Measurements from ENCODE around the gene DPF3. TPM values are rescaled to one million over a fixed set of nuclear protein-coding genes. Genes with fewer than 3 reads are reported as not detected.

Gene DPF3
- total and polyA plus RNA-seq, 2 donors (not counting 1 experiment from before 2014, with no cell fraction given) = 3.4 to 10.2 TPM

DNA sequence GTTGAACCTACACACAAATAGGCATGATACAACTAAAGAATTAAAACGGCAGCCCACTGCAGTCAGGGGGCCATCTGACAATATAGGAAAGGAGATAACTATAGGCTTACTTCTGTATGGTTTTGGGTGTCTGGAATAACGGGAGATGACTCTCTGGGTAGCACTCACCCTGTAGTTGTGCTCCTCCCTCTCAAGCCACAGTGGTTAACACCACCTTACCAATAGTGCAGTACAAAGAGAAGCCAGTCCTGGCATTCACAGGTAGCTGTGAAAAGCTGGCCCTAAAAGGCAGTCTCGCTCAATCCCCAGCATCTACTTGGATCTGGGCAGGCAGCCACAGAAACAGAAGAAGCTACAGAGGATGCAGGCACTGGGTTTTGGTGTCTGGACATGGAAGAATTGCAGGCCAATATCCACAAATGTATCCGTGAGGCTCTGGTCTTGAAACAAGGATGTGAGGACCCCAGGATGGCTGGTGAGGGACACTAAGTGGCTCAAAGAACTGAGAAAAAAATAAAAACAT is 93.0 kb downstream of the DPF3 start:
- peaks cover 0 to 9% of the 10 kb centered on the region in 2 experiments for H3K36me3 ChIP-seq (replicated peaks in 1 of 2; ENCODE audit: control extremely low read depth in 1 of 2, control insufficient read depth in 1 of 2, extremely low read depth in 1 of 2, insufficient read depth in 2 of 2, low read length in 1 of 2)
- ATAC-seq (ENCODE audit: low read depth) (no peak), DNase-seq (no peak)
- no peak for TF ChIP-seq EZH2 (IDR thresholded peaks at IDR 0.05; ENCODE audit: borderline replicate concordance, insufficient read depth, low read depth, low read length, poor library complexity, severe bottlenecking)
- TF ChIP-seq, protein P1, sequence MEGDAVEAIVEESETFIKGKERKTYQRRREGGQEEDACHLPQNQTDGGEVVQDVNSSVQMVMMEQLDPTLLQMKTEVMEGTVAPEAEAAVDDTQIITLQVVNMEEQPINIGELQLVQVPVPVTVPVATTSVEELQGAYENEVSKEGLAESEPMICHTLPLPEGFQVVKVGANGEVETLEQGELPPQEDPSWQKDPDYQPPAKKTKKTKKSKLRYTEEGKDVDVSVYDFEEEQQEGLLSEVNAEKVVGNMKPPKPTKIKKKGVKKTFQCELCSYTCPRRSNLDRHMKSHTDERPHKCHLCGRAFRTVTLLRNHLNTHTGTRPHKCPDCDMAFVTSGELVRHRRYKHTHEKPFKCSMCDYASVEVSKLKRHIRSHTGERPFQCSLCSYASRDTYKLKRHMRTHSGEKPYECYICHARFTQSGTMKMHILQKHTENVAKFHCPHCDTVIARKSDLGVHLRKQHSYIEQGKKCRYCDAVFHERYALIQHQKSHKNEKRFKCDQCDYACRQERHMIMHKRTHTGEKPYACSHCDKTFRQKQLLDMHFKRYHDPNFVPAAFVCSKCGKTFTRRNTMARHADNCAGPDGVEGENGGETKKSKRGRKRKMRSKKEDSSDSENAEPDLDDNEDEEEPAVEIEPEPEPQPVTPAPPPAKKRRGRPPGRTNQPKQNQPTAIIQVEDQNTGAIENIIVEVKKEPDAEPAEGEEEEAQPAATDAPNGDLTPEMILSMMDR (IDR thresholded peaks at IDR 0.05) = no peak
- ChIA-PET POLR2A (no interaction called here), CTCF (no interaction called here)
- Mint-ChIP-seq H3K27ac (no peak overlapping the region), H3K4me3 (no peak overlapping the region), H3K9me3 (ENCODE audit: insufficient read depth) (peaks cover 3% of the 10 kb centered on the region), H3K27me3 (no peaks in the 10 kb centered on the region), H3K4me1 (peaks cover 9% of the 10 kb centered on the region)
- H3K4me3 ChIP-seq (ENCODE audit: control extremely low read depth in 1 of 5, extremely low read depth in 1 of 5, insufficient read depth in 1 of 5, low read depth in 2 of 5, low read length in 4 of 5) = no peak overlapping the region
- no peaks in the 10 kb centered on the region for H3K27me3 ChIP-seq (replicated peaks in 1 of 4; ENCODE audit: control extremely low read depth in 1 of 4, control insufficient read depth in 3 of 4, insufficient read depth in 4 of 4, low read length in 3 of 4)
- H3K9me3 ChIP-seq (ENCODE audit: control extremely low read depth in 1 of 3, control insufficient read depth in 2 of 3, insufficient read depth in 1 of 3, low read length in 2 of 3) = no peaks in the 10 kb centered on the region
- H3K79me2 ChIP-seq (ENCODE audit: control insufficient read depth, insufficient read depth, low read length) = peaks cover 27% of the 10 kb centered on the region
- peaks cover 11% of the 10 kb centered on the region for H4K20me1 ChIP-seq (ENCODE audit: control insufficient read depth, insufficient read depth, low read length, poor library complexity, severe bottlenecking)
- no peak overlapping the region for H3K4me2 ChIP-seq (replicated peaks; ENCODE audit: low read depth, low read length, poor library complexity, severe bottlenecking)
- WGBS (ENCODE audit: insufficient coverage) = 97% methylated on average over 3 of the region's 4 CpGs
- no peak overlapping the region for H2AFZ ChIP-seq (ENCODE audit: insufficient read depth, low read depth, low read length, poor library complexity, severe bottlenecking)
- no peaks in the 10 kb centered on the region for H3K4me1 ChIP-seq (ENCODE audit: control insufficient read depth in 2 of 2, insufficient read depth in 2 of 2, low read length in 2 of 2)
- H3K9ac ChIP-seq (ENCODE audit: low read length) = no peak overlapping the region
- intact Hi-C loops (cut with micrococcal nuclease) = no loop called here
- H3K27ac ChIP-seq (ENCODE audit: low read length in 2 of 2) = no peak overlapping the region

DNA sequence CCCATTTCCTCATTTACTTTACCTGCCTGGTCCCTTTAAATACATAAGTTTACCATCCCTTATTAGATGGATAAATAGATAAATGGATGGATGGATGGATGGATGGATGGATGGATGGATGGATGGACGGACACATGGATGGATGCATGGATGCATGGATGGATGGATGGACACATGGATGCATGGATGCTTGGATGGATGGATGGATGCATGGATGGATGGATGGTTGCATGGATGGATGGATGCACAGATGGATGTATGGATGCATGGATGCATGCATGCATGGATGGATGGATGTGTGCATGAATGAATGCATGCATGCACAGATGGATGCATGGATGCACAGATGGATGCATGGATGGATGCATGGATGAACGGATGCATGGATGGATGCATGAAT is 93.6 kb downstream of the DPF3 start:
- H3K9me3 Mint-ChIP-seq (ENCODE audit: insufficient read depth) = peaks cover 3% of the 10 kb centered on the region
- H3K4me3 Mint-ChIP-seq = no peak overlapping the region
- peaks cover 11% of the 10 kb centered on the region for H4K20me1 ChIP-seq (ENCODE audit: control insufficient read depth, insufficient read depth, low read length, poor library complexity, severe bottlenecking)
- no peak overlapping the region for H3K27ac Mint-ChIP-seq
- H3K4me1 ChIP-seq (ENCODE audit: control insufficient read depth in 2 of 2, insufficient read depth in 2 of 2, low read length in 2 of 2) = no peaks in the 10 kb centered on the region
- H3K4me3 ChIP-seq (ENCODE audit: control extremely low read depth in 1 of 5, extremely low read depth in 1 of 5, insufficient read depth in 1 of 5, low read depth in 2 of 5, low read length in 4 of 5) = no peak overlapping the region
- WGBS (ENCODE audit: insufficient coverage) = 96% methylated on average over 2 of the region's 2 CpGs
- no peak overlapping the region for H3K27ac ChIP-seq (ENCODE audit: low read length in 2 of 2)
- POLR2A ChIA-PET = no interaction called here
- no peak overlapping the region for H3K4me2 ChIP-seq (replicated peaks; ENCODE audit: low read depth, low read length, poor library complexity, severe bottlenecking)
- no peak for DNase-seq
- ATAC-seq (ENCODE audit: low read depth) = no peak
- peaks cover 0 to 9% of the 10 kb centered on the region in 2 experiments for H3K36me3 ChIP-seq (replicated peaks in 1 of 2; ENCODE audit: control extremely low read depth in 1 of 2, control insufficient read depth in 1 of 2, extremely low read depth in 1 of 2, insufficient read depth in 2 of 2, low read length in 1 of 2)
- intact Hi-C loops (cut with micrococcal nuclease) = no loop called here
- no peaks in the 10 kb centered on the region for H3K27me3 ChIP-seq (replicated peaks in 1 of 4; ENCODE audit: control extremely low read depth in 1 of 4, control insufficient read depth in 3 of 4, insufficient read depth in 4 of 4, low read length in 3 of 4)
- H3K79me2 ChIP-seq (ENCODE audit: control insufficient read depth, insufficient read depth, low read length) = peaks cover 33% of the 10 kb centered on the region
- peaks cover 9% of the 10 kb centered on the region for H3K4me1 Mint-ChIP-seq
- TF ChIP-seq, protein P1 (IDR thresholded peaks at IDR 0.05) = no peak
- no peaks in the 10 kb centered on the region for H3K9me3 ChIP-seq (ENCODE audit: control extremely low read depth in 1 of 3, control insufficient read depth in 2 of 3, insufficient read depth in 1 of 3, low read length in 2 of 3)
- H3K27me3 Mint-ChIP-seq = no peaks in the 10 kb centered on the region
- H2AFZ ChIP-seq (ENCODE audit: insufficient read depth, low read depth, low read length, poor library complexity, severe bottlenecking) = no peak overlapping the region
- CTCF ChIA-PET = no interaction called here
- H3K9ac ChIP-seq (ENCODE audit: low read length) = no peak overlapping the region

All from B cell (primary cell).